HCT116 (cell line): ENCODE data around the gene TCP11. TPM values are rescaled to one million over a fixed set of nuclear protein-coding genes. Genes with fewer than 3 reads are reported as not detected.

Experiments
- ATAC-seq: fragments of 200-7000 bp; cut with Tn5 transposase; 2 replicates; pipeline ENCODE4 v1.9.1; 2020; ENCODE audit warnings: mild to moderate bottlenecking, moderate library complexity
- BruUV-seq: library from RNA; stranded (reverse); fragments of 400-500 nt; replicated peaks from 2 replicates; lab custom pipeline; 2021; lab: Mats Ljungman, UMichigan
- CTCF ChIA-PET: fragments of 300-600 bp; sonication (Branson Sonifier 250); formaldehyde crosslinking; loops from one replicate; lab custom pipeline; 2021; ENCODE audit warnings: antibody characterized with exemption; lab: Charles Lee
- POLR2A ChIA-PET: fragments of 300-600, 350-600 bp; sonication (Branson Sonifier 250); formaldehyde crosslinking; loops from one replicate; lab custom pipeline; 2021; ENCODE audit warnings: antibody characterized with exemption; lab: Charles Lee
- RAD21 ChIA-PET, 2 experiments: fragments of 300-600 bp; sonication (Branson Sonifier 250); formaldehyde crosslinking; loops; one replicate each; lab custom pipeline; 2023; ENCODE audit warnings: low total read pairs in 2 of 2; ENCODE audit not compliant: uncharacterized antibody in 2 of 2, unreplicated experiment in 2 of 2, low non-redundant PET in 1 of 2; lab: Charles Lee
- DNase-seq: peaks from one replicate; pipeline ENCODE4 v3.0.0-alpha.2; 2010; ENCODE audit warnings: low read depth, low spot score
- H2AFZ ChIP-seq: fragments of 200-600 bp; shearing (Covaris generic), sonication (generic); 2 replicates; pipeline ENCODE4 v1.6.1; 2017; ENCODE audit warnings: low read depth, mixed run types, mixed read lengths, antibody characterized with exemption, low read length; ENCODE audit not compliant: poor library complexity, severe bottlenecking
- H3K27ac ChIP-seq: 2 replicates; pipeline ENCODE4 v1.5.1; 2012; ENCODE audit warnings: low read depth, low read length
- H3K27me3 ChIP-seq: fragments of 200-600 bp; sonication (generic); 2 replicates; pipeline ENCODE4 v1.6.1; 2016; ENCODE audit warnings: mixed run types, low read length, mixed read lengths; ENCODE audit not compliant: insufficient read depth
- H3K36me3 ChIP-seq, 2 experiments: fragments of 200-500 bp in 1 of 2; fragments of 200-600 bp in 1 of 2; sonication (Bioruptor generic) in 1 of 2; sonication (generic) in 1 of 2; 2 replicates each; pipeline versions ENCODE4 v1.5.1 to v1.6.1; 2014 to 2016; ENCODE audit warnings: low read length in 2 of 2, inconsistent platforms in 1 of 2, mixed read lengths in 1 of 2, mixed run types in 1 of 2; ENCODE audit not compliant: insufficient read depth in 2 of 2, control insufficient read depth in 1 of 2
- H3K4me1 ChIP-seq, 2 experiments: fragments of 200-600 bp in 1 of 2; sonication (generic) in 1 of 2; 2 replicates each; pipeline versions ENCODE4 v1.5.1 to v1.6.1; 2012 to 2017; ENCODE audit warnings: low read length in 2 of 2, inconsistent platforms in 1 of 2, mild to moderate bottlenecking in 1 of 2, mixed read lengths in 1 of 2, mixed run types in 1 of 2, moderate library complexity in 1 of 2; ENCODE audit not compliant: insufficient read depth in 2 of 2, control insufficient read depth in 1 of 2
- H3K4me2 ChIP-seq: fragments of 200-600 bp; sonication (generic); 2 replicates; pipeline ENCODE4 v1.6.1; 2017; ENCODE audit warnings: mixed run types, low read length, mixed read lengths
- H3K4me3 ChIP-seq, 2 experiments: fragments of 200-600 bp in 1 of 2; sonication (generic) in 1 of 2; replicated peaks in 1 of 2; 2 replicates each; pipeline ENCODE4 v1.5.1; 2011 to 2016; ENCODE audit warnings: low read length in 2 of 2, control low read depth in 1 of 2, low read depth in 1 of 2, mild to moderate bottlenecking in 1 of 2, mixed read lengths in 1 of 2, mixed run types in 1 of 2
- H3K79me2 ChIP-seq: fragments of 200-600 bp; sonication (generic); 2 replicates; pipeline ENCODE4 v1.6.1; 2017; ENCODE audit warnings: mild to moderate bottlenecking, mixed run types, low read length, moderate library complexity, mixed read lengths; ENCODE audit not compliant: insufficient read depth
- H3K9ac ChIP-seq: fragments of 200-600 bp; sonication (generic); 2 replicates; pipeline ENCODE4 v1.6.1; 2016; ENCODE audit warnings: low read length, mixed read lengths
- H3K9me2 ChIP-seq: fragments of 200-600 bp; sonication (generic), shearing (Covaris generic); 2 replicates; pipeline ENCODE4 v1.6.1; 2017; ENCODE audit warnings: mixed run types, mild to moderate bottlenecking, moderate library complexity; ENCODE audit not compliant: insufficient read depth
- H3K9me3 ChIP-seq, 2 experiments: fragments of 200-500 bp in 1 of 2; fragments of 200-600 bp in 1 of 2; sonication (Bioruptor generic) in 1 of 2; sonication (generic) in 1 of 2; 2 replicates each; pipeline ENCODE4 v1.6.1; 2014 to 2017; ENCODE audit warnings: low read length in 2 of 2, mixed read lengths in 2 of 2, inconsistent platforms in 1 of 2, low read depth in 1 of 2, mild to moderate bottlenecking in 1 of 2, mixed run types in 1 of 2, moderate library complexity in 1 of 2; ENCODE audit not compliant: control insufficient read depth in 1 of 2, insufficient read depth in 1 of 2
- H4K20me1 ChIP-seq: fragments of 200-600 bp; sonication (generic), shearing (Covaris generic); 2 replicates; pipeline ENCODE4 v1.6.1; 2017; ENCODE audit warnings: mixed run types, mild to moderate bottlenecking, moderate library complexity; ENCODE audit not compliant: insufficient read depth
- ELF1 ChIP-seq: IDR thresholded peaks from 2 replicates; pipeline ENCODE4 v1.6.1; 2012; ENCODE audit warnings: low read depth, borderline replicate concordance
- EZH2 ChIP-seq: fragments of 200-600 bp; sonication (generic); IDR thresholded peaks from 2 replicates; pipeline ENCODE4 v1.6.1; 2017; ENCODE audit warnings: antibody characterized with exemption, mixed run types
- EZH2phosphoT487 ChIP-seq: fragments of 200-600 bp; IDR thresholded peaks from 2 replicates; pipeline ENCODE4 v1.6.1; 2018; ENCODE audit warnings: antibody characterized with exemption, borderline replicate concordance
- POLR2A ChIP-seq: IDR thresholded peaks from 2 replicates; pipeline ENCODE4 v1.7.0; 2011; ENCODE audit warnings: borderline replicate concordance; ENCODE audit not compliant: insufficient read depth, insufficient read length; ENCODE audit errors: extremely low read depth
- POLR2AphosphoS5 ChIP-seq: IDR thresholded peaks from 2 replicates; pipeline ENCODE4 v1.6.1; 2011; ENCODE audit warnings: mild to moderate bottlenecking, low read depth, low read length, moderate library complexity
- SIN3A ChIP-seq: IDR thresholded peaks from 2 replicates; pipeline ENCODE4 v1.6.1; 2012; ENCODE audit warnings: low read depth
- SP1 ChIP-seq: IDR thresholded peaks from 2 replicates; pipeline ENCODE4 v1.6.1; 2012; ENCODE audit warnings: low read depth
- SRF ChIP-seq: IDR thresholded peaks from 2 replicates; pipeline ENCODE4 v1.6.1; 2012; ENCODE audit warnings: low read depth
- ZFX ChIP-seq: fragments of 450-650 bp; IDR thresholded peaks from 2 replicates; pipeline ENCODE4 v1.6.1; 2017
- intact Hi-C: fragments of 100-400 bp; cut with micrococcal nuclease; formaldehyde crosslinking; loops from 2 replicates; pipeline ENCODE4 v1.10.0; 2022
- total RNA-seq: library from RNA; stranded (reverse); gene quantifications from one replicate; pipeline ENCODE4 v1.2.1, GENCODE V29; 2021; ENCODE audit not compliant: unreplicated experiment
- TF ChIP-seq, protein P1 (sequence below): IDR thresholded peaks from 2 replicates; pipeline ENCODE4 v1.6.1; 2012; ENCODE audit warnings: low read depth
- TF ChIP-seq, protein P2 (sequence below), 3 experiments: fragments of 200-600 bp in 1 of 3; sonication (generic) in 1 of 3; IDR thresholded peaks in 2 of 3; conservative IDR thresholded peaks in 1 of 3; 2 replicates each; pipeline ENCODE4 v1.5.1; 2012 to 2017; ENCODE audit warnings: low read depth in 2 of 3, low read length in 2 of 3, antibody characterized with exemption in 1 of 3, borderline replicate concordance in 1 of 3, control low read depth in 1 of 3, mild to moderate bottlenecking in 1 of 3, mixed read lengths in 1 of 3, mixed run types in 1 of 3, moderate library complexity in 1 of 3; ENCODE audit not compliant: insufficient read depth in 1 of 3
- TF ChIP-seq, protein P3 (sequence below): IDR thresholded peaks from 2 replicates; pipeline ENCODE4 v1.6.1; 2012

Gene TCP11
- total RNA-seq, 1 experiment from 2014 or later: not detected

DNA sequence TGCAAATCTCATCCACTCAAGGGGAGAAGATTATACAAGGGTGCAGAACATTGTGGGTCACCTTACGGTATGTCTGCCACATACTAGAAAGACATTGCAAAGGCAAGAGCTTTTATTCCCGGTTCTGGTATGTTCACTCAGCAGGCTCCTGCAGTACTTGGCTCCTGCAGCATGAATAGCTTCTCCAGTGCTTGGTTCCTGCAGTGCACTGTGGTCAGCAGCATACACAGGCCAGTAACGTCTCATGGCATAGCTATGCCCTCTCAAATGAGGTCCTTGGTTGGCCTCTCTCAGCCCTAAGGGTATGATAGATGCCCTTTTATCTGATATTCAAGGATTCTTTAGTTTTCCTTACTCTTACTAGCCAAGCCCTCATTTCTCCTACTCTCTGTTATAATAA is 12.6 kb downstream of the TCP11 start:
- POLR2A ChIA-PET: no interaction called here
- CTCF ChIA-PET: interaction anchor here (1.7 kb wide), 1 partner anchor 141 kb away, joined by 4 read pairs; no protein-coding TSS in a partner anchor
- Histone ChIP-seq H3K36me3 (no peaks in the 10 kb centered on the region), H3K79me2 (no peaks in the 10 kb centered on the region), H3K9me3 (no peaks in the 10 kb centered on the region), H3K4me3 (no peak overlapping the region), H3K27ac (no peak overlapping the region), H3K4me2 (no peak overlapping the region), H3K4me1 (no peaks in the 10 kb centered on the region), H2AFZ (no peak overlapping the region)
- RAD21 ChIA-PET: no interaction called here
- no peak for ATAC-seq
- TF ChIP-seq SP1: no peak
- TF ChIP-seq EZH2phosphoT487: no peak
- TF ChIP-seq SRF: no peak
- TF ChIP-seq, protein P1, sequence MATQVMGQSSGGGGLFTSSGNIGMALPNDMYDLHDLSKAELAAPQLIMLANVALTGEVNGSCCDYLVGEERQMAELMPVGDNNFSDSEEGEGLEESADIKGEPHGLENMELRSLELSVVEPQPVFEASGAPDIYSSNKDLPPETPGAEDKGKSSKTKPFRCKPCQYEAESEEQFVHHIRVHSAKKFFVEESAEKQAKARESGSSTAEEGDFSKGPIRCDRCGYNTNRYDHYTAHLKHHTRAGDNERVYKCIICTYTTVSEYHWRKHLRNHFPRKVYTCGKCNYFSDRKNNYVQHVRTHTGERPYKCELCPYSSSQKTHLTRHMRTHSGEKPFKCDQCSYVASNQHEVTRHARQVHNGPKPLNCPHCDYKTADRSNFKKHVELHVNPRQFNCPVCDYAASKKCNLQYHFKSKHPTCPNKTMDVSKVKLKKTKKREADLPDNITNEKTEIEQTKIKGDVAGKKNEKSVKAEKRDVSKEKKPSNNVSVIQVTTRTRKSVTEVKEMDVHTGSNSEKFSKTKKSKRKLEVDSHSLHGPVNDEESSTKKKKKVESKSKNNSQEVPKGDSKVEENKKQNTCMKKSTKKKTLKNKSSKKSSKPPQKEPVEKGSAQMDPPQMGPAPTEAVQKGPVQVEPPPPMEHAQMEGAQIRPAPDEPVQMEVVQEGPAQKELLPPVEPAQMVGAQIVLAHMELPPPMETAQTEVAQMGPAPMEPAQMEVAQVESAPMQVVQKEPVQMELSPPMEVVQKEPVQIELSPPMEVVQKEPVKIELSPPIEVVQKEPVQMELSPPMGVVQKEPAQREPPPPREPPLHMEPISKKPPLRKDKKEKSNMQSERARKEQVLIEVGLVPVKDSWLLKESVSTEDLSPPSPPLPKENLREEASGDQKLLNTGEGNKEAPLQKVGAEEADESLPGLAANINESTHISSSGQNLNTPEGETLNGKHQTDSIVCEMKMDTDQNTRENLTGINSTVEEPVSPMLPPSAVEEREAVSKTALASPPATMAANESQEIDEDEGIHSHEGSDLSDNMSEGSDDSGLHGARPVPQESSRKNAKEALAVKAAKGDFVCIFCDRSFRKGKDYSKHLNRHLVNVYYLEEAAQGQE: no peak
- no peak for TF ChIP-seq ZFX
- TF ChIP-seq POLR2AphosphoS5: no peak
- TF ChIP-seq POLR2A: no peak
- TF ChIP-seq, protein P2, sequence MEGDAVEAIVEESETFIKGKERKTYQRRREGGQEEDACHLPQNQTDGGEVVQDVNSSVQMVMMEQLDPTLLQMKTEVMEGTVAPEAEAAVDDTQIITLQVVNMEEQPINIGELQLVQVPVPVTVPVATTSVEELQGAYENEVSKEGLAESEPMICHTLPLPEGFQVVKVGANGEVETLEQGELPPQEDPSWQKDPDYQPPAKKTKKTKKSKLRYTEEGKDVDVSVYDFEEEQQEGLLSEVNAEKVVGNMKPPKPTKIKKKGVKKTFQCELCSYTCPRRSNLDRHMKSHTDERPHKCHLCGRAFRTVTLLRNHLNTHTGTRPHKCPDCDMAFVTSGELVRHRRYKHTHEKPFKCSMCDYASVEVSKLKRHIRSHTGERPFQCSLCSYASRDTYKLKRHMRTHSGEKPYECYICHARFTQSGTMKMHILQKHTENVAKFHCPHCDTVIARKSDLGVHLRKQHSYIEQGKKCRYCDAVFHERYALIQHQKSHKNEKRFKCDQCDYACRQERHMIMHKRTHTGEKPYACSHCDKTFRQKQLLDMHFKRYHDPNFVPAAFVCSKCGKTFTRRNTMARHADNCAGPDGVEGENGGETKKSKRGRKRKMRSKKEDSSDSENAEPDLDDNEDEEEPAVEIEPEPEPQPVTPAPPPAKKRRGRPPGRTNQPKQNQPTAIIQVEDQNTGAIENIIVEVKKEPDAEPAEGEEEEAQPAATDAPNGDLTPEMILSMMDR (IDR thresholded peaks at IDR 0.05 in 2 of 3, conservative IDR thresholded peaks at IDR 0.05 in 1 of 3; ENCODE audit: borderline replicate concordance in 1 of 3, insufficient read depth in 1 of 3, low read depth in 2 of 3, low read length in 2 of 3): no peak
- TF ChIP-seq, protein P3, sequence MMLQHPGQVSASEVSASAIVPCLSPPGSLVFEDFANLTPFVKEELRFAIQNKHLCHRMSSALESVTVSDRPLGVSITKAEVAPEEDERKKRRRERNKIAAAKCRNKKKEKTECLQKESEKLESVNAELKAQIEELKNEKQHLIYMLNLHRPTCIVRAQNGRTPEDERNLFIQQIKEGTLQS: no peak
- TF ChIP-seq ELF1: no peak
- no peak for TF ChIP-seq EZH2
- no peak for TF ChIP-seq SIN3A
- TF ChIP-seq, all 23 proteins: peak for 0
- Histone ChIP-seq H3K9ac (no peak overlapping the region), H3K9me2 (no peaks in the 10 kb centered on the region), H3K27me3 (no peaks in the 10 kb centered on the region), H4K20me1 (no peaks in the 10 kb centered on the region)
- intact Hi-C loops: no loop called here
- no TSS peak for BruUV-seq
- DNase-seq: no peak
